ENCODE measurements around the gene RNF4.

DNA sequence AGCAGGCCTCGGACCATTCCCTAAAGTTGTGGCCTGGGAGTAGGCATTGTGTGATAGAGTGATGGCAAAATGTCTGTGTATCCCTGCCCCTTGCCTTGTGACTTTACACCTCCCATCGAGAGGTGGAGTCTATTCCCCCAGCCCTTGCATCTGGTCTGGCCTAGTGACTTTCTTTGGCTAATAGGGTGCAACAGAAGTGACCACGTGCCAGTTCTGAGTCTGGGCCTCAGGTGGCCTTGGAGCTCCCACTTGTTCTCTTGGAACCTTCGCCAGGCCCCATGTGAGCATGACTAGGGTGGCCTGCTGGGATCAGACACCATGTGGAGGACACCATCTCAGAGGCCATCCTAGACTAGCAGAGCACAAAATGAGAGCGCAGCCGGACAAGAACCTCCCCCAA lies 3.9 kb upstream of the RNF4 start:
- TF ChIP-seq, protein P1, sequence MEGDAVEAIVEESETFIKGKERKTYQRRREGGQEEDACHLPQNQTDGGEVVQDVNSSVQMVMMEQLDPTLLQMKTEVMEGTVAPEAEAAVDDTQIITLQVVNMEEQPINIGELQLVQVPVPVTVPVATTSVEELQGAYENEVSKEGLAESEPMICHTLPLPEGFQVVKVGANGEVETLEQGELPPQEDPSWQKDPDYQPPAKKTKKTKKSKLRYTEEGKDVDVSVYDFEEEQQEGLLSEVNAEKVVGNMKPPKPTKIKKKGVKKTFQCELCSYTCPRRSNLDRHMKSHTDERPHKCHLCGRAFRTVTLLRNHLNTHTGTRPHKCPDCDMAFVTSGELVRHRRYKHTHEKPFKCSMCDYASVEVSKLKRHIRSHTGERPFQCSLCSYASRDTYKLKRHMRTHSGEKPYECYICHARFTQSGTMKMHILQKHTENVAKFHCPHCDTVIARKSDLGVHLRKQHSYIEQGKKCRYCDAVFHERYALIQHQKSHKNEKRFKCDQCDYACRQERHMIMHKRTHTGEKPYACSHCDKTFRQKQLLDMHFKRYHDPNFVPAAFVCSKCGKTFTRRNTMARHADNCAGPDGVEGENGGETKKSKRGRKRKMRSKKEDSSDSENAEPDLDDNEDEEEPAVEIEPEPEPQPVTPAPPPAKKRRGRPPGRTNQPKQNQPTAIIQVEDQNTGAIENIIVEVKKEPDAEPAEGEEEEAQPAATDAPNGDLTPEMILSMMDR (IDR thresholded peaks at IDR 0.05; ENCODE audit: insufficient read depth, low read depth, low read length): no peak
- TF ChIP-seq EZH2 (IDR thresholded peaks at IDR 0.05; ENCODE audit: insufficient read depth, low read length): no peak
